ENCODE measurements around the gene HOXD9.

The HOXD9 gene

DNA sequence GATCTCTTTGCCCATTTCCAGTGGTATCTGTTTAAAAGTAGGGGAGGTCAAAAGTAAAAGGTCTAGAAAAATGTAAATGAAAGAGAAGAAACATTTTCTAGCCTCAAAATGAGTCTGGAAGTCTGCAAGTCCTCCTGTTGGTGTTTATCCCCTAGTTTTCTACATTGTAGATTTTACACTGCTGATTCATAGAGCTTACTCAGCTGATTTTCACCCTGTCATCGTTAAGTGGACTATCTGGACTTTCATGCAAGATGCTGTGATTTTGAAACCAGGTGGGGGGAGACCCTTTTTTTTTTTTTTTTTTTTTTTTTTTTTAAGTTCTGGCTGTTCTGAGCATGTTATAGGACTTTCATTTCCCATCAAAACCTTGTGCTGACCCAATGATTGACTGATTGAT, 44.9 kb downstream of the HOXD9 start:
- POLR2A ChIA-PET: no interaction called here
- CTCF ChIA-PET: interaction anchor here (0.8 to 1.7 kb wide), 3 partner anchors 12 to 288 kb away, joined by 3 to 5 read pairs (median 4); no protein-coding TSS in a partner anchor
- WGBS (ENCODE audit: insufficient coverage): no CpG with 5 or more reads among the region's 1 CpG
- Histone ChIP-seq H3K4me1 (ENCODE audit: control extremely low read depth in 1 of 4, control insufficient read depth in 4 of 4, insufficient read depth in 4 of 4, low read length in 3 of 4) (peaks cover 0 to 16% (median 13%) of the 10 kb centered on the region in 4 experiments), H3K36me3 (ENCODE audit: control insufficient read depth in 4 of 4, insufficient read depth in 4 of 4, low read length in 3 of 4) (no peaks in the 10 kb centered on the region), H3K9me3 (ENCODE audit: control extremely low read depth in 1 of 5, control insufficient read depth in 4 of 5, insufficient read depth in 2 of 5, low read depth in 1 of 5, low read length in 4 of 5) (peaks cover 0 to 13% (median 0%) of the 10 kb centered on the region in 5 experiments), H3K27me3 (replicated peaks in 2 of 5; ENCODE audit: control insufficient read depth in 4 of 5, insufficient read depth in 5 of 5, low read length in 4 of 5) (peaks cover 27 to 98% (median 77%) of the 10 kb centered on the region in 5 experiments), H3K27ac (ENCODE audit: insufficient read depth in 1 of 2, low read depth in 1 of 2, low read length in 2 of 2, poor library complexity in 1 of 2, severe bottlenecking in 2 of 2) (no peak overlapping the region), H3K4me3 (ENCODE audit: control insufficient read depth in 1 of 7, extremely low read depth in 1 of 7, insufficient read depth in 4 of 7, low read depth in 2 of 7, low read length in 6 of 7) (no peak overlapping the region)
- no peak for DNase-seq

DNA sequence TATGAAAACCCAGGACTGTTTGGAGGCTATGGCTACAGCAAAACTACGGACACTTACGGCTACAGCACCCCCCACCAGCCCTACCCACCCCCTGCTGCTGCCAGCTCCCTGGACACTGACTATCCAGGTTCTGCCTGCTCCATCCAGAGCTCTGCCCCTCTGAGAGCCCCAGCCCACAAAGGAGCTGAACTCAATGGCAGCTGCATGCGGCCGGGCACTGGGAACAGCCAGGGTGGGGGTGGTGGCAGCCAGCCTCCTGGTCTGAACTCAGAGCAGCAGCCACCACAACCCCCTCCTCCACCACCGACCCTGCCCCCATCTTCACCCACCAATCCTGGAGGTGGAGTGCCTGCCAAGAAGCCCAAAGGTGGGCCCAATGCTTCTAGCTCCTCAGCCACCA, 46.7 kb downstream of the HOXD9 start:
- DNase-seq: no peak
- H3K9me3 ChIP-seq (ENCODE audit: control extremely low read depth in 1 of 5, control insufficient read depth in 4 of 5, insufficient read depth in 2 of 5, low read depth in 1 of 5, low read length in 4 of 5): peaks cover 0 to 11% (median 0%) of the 10 kb centered on the region in 5 experiments
- ChIA-PET POLR2A (interaction anchor here (2.0 kb wide), 1 partner anchor 10 kb away, joined by 6 read pairs; no protein-coding TSS in a partner anchor), CTCF (interaction anchor here (0.7 to 1.2 kb wide), 6 partner anchors 9 to 285 kb away, joined by 3 to 4 read pairs (median 4); no protein-coding TSS in a partner anchor)
- no peaks in the 10 kb centered on the region for H3K36me3 ChIP-seq (ENCODE audit: control insufficient read depth in 4 of 4, insufficient read depth in 4 of 4, low read length in 3 of 4)
- H3K4me3 ChIP-seq (ENCODE audit: control insufficient read depth in 1 of 7, extremely low read depth in 1 of 7, insufficient read depth in 4 of 7, low read depth in 2 of 7, low read length in 6 of 7): no peak overlapping the region
- peaks cover 0 to 16% (median 13%) of the 10 kb centered on the region in 4 experiments for H3K4me1 ChIP-seq (ENCODE audit: control extremely low read depth in 1 of 4, control insufficient read depth in 4 of 4, insufficient read depth in 4 of 4, low read length in 3 of 4)
- no peak overlapping the region for H3K27ac ChIP-seq (ENCODE audit: insufficient read depth in 1 of 2, low read depth in 1 of 2, low read length in 2 of 2, poor library complexity in 1 of 2, severe bottlenecking in 2 of 2)
- 100% methylated on average over 1 of the region's 5 CpGs for WGBS (ENCODE audit: insufficient coverage)
- peaks cover 29 to 98% (median 80%) of the 10 kb centered on the region in 5 experiments for H3K27me3 ChIP-seq (replicated peaks in 2 of 5; ENCODE audit: control insufficient read depth in 4 of 5, insufficient read depth in 5 of 5, low read length in 4 of 5)

- ChIA-PET CTCF (interaction anchor here (0.7 to 1.4 kb wide), 8 partner anchors 8 to 285 kb away, joined by 3 to 4 read pairs (median 4); no protein-coding TSS in a partner anchor), POLR2A (interaction anchor here (2.0 kb wide), 1 partner anchor 9 kb away, joined by 6 read pairs; no protein-coding TSS in a partner anchor)
- no peak overlapping the region for H3K27ac ChIP-seq (ENCODE audit: insufficient read depth in 1 of 2, low read depth in 1 of 2, low read length in 2 of 2, poor library complexity in 1 of 2, severe bottlenecking in 2 of 2)
- no peak for DNase-seq
- peaks cover 0 to 7% (median 0%) of the 10 kb centered on the region in 5 experiments for H3K9me3 ChIP-seq (ENCODE audit: control extremely low read depth in 1 of 5, control insufficient read depth in 4 of 5, insufficient read depth in 2 of 5, low read depth in 1 of 5, low read length in 4 of 5)
- 100% methylated on average over 1 of the region's 2 CpGs for WGBS (ENCODE audit: insufficient coverage)
- H3K4me3 ChIP-seq (ENCODE audit: control insufficient read depth in 1 of 7, extremely low read depth in 1 of 7, insufficient read depth in 4 of 7, low read depth in 2 of 7, low read length in 6 of 7): no peak overlapping the region
- H3K36me3 ChIP-seq (ENCODE audit: control insufficient read depth in 4 of 4, insufficient read depth in 4 of 4, low read length in 3 of 4): no peaks in the 10 kb centered on the region
- H3K27me3 ChIP-seq (replicated peaks in 2 of 5; ENCODE audit: control insufficient read depth in 4 of 5, insufficient read depth in 5 of 5, low read length in 4 of 5): peaks cover 28 to 98% (median 77%) of the 10 kb centered on the region in 5 experiments
- peaks cover 0 to 13% (median 9%) of the 10 kb centered on the region in 4 experiments for H3K4me1 ChIP-seq (ENCODE audit: control extremely low read depth in 1 of 4, control insufficient read depth in 4 of 4, insufficient read depth in 4 of 4, low read length in 3 of 4)
Measured at GRCh38 chr2:176169711-176170110, 47.2 kb downstream of the HOXD9 start.

DNA sequence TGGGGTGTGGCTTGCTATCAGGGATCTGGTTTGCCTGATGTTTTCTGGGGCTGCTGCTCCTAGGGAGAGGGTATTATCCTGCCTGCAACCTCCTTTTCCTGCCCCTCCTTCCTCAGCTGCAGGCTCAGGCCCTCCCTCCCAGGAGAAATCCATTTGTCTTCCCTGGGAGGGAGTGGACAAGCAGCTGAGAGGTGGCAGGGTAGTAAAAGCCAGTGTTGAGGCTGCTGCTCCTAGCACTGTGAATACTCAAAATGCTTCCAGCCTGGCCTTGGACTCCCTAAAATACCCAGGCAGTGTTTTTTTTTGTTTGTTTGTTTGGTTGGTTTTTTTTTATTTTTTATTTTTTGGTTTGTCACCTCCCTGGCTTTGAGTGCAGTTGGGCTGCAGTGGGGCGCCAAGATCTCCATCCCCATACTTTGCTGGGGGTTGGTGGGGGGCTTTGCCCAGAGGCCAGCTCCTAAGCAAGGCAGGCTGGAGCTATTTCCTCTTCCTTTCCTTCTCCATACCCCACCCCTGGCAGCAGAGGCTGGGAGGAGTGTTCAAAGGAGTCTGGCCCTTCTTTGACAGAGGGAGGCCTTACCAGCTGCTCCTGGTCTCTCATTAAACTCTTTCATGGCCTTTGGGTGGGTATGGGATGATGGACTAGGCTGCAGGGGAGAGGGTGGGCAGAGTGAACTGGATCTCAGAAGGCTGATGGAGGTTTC, 48.2 kb downstream of the HOXD9 start:
- H3K27me3 ChIP-seq (replicated peaks in 2 of 5; ENCODE audit: control insufficient read depth in 4 of 5, insufficient read depth in 5 of 5, low read length in 4 of 5): peaks cover 28 to 98% (median 73%) of the 10 kb centered on the region in 5 experiments
- DNase-seq: no peak
- peaks cover 0 to 4% (median 0%) of the 10 kb centered on the region in 5 experiments for H3K9me3 ChIP-seq (ENCODE audit: control extremely low read depth in 1 of 5, control insufficient read depth in 4 of 5, insufficient read depth in 2 of 5, low read depth in 1 of 5, low read length in 4 of 5)
- no peak overlapping the region for H3K4me3 ChIP-seq (ENCODE audit: control insufficient read depth in 1 of 7, extremely low read depth in 1 of 7, insufficient read depth in 4 of 7, low read depth in 2 of 7, low read length in 6 of 7)
- no CpG with 5 or more reads among the region's 1 CpG for WGBS (ENCODE audit: insufficient coverage)
- CTCF ChIA-PET: interaction anchor here (1.0 to 1.7 kb wide), 3 partner anchors 8 to 60 kb away, joined by 3 to 6 read pairs (median 4); no protein-coding TSS in a partner anchor
- no peak overlapping the region for H3K27ac ChIP-seq (ENCODE audit: insufficient read depth in 1 of 2, low read depth in 1 of 2, low read length in 2 of 2, poor library complexity in 1 of 2, severe bottlenecking in 2 of 2)
- H3K4me1 ChIP-seq (ENCODE audit: control extremely low read depth in 1 of 4, control insufficient read depth in 4 of 4, insufficient read depth in 4 of 4, low read length in 3 of 4): peaks cover 0 to 5% (median 0%) of the 10 kb centered on the region in 4 experiments
- no peaks in the 10 kb centered on the region for H3K36me3 ChIP-seq (ENCODE audit: control insufficient read depth in 4 of 4, insufficient read depth in 4 of 4, low read length in 3 of 4)
- POLR2A ChIA-PET: no interaction called here

- peaks cover 0 to 5% (median 0%) of the 10 kb centered on the region in 4 experiments for H3K4me1 ChIP-seq (ENCODE audit: control extremely low read depth in 1 of 4, control insufficient read depth in 4 of 4, insufficient read depth in 4 of 4, low read length in 3 of 4)
- no peak overlapping the region for H3K4me3 ChIP-seq (ENCODE audit: control insufficient read depth in 1 of 7, extremely low read depth in 1 of 7, insufficient read depth in 4 of 7, low read depth in 2 of 7, low read length in 6 of 7)
- peaks cover 0 to 4% (median 0%) of the 10 kb centered on the region in 5 experiments for H3K9me3 ChIP-seq (ENCODE audit: control extremely low read depth in 1 of 5, control insufficient read depth in 4 of 5, insufficient read depth in 2 of 5, low read depth in 1 of 5, low read length in 4 of 5)
- 9% methylated on average over 49 of the region's 51 CpGs for WGBS (ENCODE audit: insufficient coverage)
- H3K27me3 ChIP-seq (replicated peaks in 2 of 5; ENCODE audit: control insufficient read depth in 4 of 5, insufficient read depth in 5 of 5, low read length in 4 of 5): peaks cover 33 to 98% (median 71%) of the 10 kb centered on the region in 5 experiments
- H3K36me3 ChIP-seq (ENCODE audit: control insufficient read depth in 4 of 4, insufficient read depth in 4 of 4, low read length in 3 of 4): no peaks in the 10 kb centered on the region
- no peak overlapping the region for H3K27ac ChIP-seq (ENCODE audit: insufficient read depth in 1 of 2, low read depth in 1 of 2, low read length in 2 of 2, poor library complexity in 1 of 2, severe bottlenecking in 2 of 2)
- DNase-seq: no peak
- ChIA-PET CTCF (interaction anchor here (1.7 kb wide), 1 partner anchor 9 kb away, joined by 6 read pairs; no protein-coding TSS in a partner anchor), POLR2A (no interaction called here)
Measured at GRCh38 chr2:176171351-176172006, 49.0 kb downstream of the HOXD9 start.

DNA sequence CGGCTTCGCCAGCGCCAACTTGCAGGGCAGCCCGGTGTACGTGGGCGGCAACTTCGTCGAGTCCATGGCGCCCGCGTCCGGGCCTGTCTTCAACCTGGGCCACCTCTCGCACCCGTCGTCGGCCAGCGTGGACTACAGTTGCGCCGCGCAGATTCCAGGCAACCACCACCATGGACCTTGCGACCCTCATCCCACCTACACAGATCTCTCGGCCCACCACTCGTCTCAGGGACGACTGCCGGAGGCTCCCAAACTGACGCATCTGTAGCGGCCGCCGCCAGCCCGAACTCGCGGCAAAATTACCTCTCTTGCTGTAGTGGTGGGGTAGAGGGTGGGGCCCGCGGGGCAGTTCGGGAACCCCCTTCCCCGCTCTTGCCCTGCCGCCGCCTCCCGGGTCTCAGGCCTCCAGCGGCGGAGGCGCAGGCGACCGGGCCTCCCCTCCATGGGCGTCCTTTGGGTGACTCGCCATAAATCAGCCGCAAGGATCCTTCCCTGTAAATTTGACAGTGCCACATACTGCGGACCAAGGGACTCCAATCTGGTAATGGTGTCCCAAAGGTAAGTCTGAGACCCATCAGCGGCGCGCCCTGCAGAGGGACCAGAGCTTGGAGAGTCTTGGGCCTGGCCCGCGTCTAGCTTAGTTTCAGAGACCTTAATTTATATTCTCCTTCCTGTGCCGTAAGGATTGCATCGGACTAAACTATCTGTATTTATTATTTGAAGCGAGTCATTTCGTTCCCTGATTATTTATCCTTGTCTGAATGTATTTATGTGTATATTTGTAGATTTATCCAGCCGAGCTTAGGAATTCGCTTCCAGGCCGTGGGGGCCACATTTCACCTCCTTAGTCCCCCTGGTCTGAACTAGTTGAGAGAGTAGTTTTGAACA, 49.7 kb downstream of the HOXD9 start:
- ChIA-PET CTCF (interaction anchor here (0.8 to 1.7 kb wide), 3 partner anchors 10 to 87 kb away, joined by 3 to 6 read pairs (median 4); no protein-coding TSS in a partner anchor), POLR2A (no interaction called here)
- peaks cover 0 to 5% (median 0%) of the 10 kb centered on the region in 4 experiments for H3K4me1 ChIP-seq (ENCODE audit: control extremely low read depth in 1 of 4, control insufficient read depth in 4 of 4, insufficient read depth in 4 of 4, low read length in 3 of 4)
- H3K27ac ChIP-seq (ENCODE audit: insufficient read depth in 1 of 2, low read depth in 1 of 2, low read length in 2 of 2, poor library complexity in 1 of 2, severe bottlenecking in 2 of 2): no peak overlapping the region
- H3K9me3 ChIP-seq (ENCODE audit: control extremely low read depth in 1 of 5, control insufficient read depth in 4 of 5, insufficient read depth in 2 of 5, low read depth in 1 of 5, low read length in 4 of 5): peaks cover 0 to 4% (median 0%) of the 10 kb centered on the region in 5 experiments
- DNase-seq: no peak
- H3K4me3 ChIP-seq (ENCODE audit: control insufficient read depth in 1 of 7, extremely low read depth in 1 of 7, insufficient read depth in 4 of 7, low read depth in 2 of 7, low read length in 6 of 7): no peak overlapping the region
- WGBS (ENCODE audit: insufficient coverage): 9% methylated on average over 49 of the region's 60 CpGs
- H3K27me3 ChIP-seq (replicated peaks in 2 of 5; ENCODE audit: control insufficient read depth in 4 of 5, insufficient read depth in 5 of 5, low read length in 4 of 5): peaks cover 34 to 98% (median 67%) of the 10 kb centered on the region in 5 experiments
- no peaks in the 10 kb centered on the region for H3K36me3 ChIP-seq (ENCODE audit: control insufficient read depth in 4 of 4, insufficient read depth in 4 of 4, low read length in 3 of 4)
